Body of pancreas (tissue), 4 donors: Measurements from ENCODE around the gene DHRS12.

Experiments
- CTCF ChIP-seq, 7 experiments: fragments of 450-650 bp in 4 of 7; fragments of 200-600 bp in 3 of 7; sonication (generic) in 3 of 7; IDR thresholded peaks; one replicate each; pipeline ENCODE4 v1.5.1; 2016 to 2019; ENCODE audit warnings: antibody characterized with exemption in 7 of 7
- POLR2A ChIP-seq, 3 donors: fragments of 450-650 bp; IDR thresholded peaks; one replicate each; pipeline ENCODE4 v1.6.1; 2016; ENCODE audit warnings: antibody characterized with exemption in 3 of 3, mild to moderate bottlenecking in 2 of 3

GRCh38 chr13:51723529-51723928, 80.4 kb downstream of the DHRS12 start:
- TF ChIP-seq CTCF (IDR thresholded peaks at IDR 0.05) (no peak), POLR2A (IDR thresholded peaks at IDR 0.05) (no peak)
